PC-3 (cell line): ENCODE data around the gene TOMM20L. TPM values are rescaled to one million over a fixed set of nuclear protein-coding genes. Genes with fewer than 3 reads are reported as not detected.
"Not testable (repeated sequence)": the region's sequence is repeated elsewhere in the genome, so short reads cannot be mapped to it uniquely, and the experiment has no call there.

Experiments
- ATAC-seq: fragments of 200-7000 bp; cut with Tn5 transposase; 2 replicates; pipeline ENCODE4 v1.9.1; 2020; ENCODE audit warnings: mild to moderate bottlenecking, moderate library complexity
- BruUV-seq: library from RNA; stranded (reverse); fragments of 400-500 nt; replicated peaks from 2 replicates; lab custom pipeline; 2021; lab: Mats Ljungman, UMichigan
- CTCF ChIA-PET: fragments of 300-600 bp; sonication (Branson Sonifier 250); formaldehyde crosslinking; loops from one replicate; lab custom pipeline; 2022; ENCODE audit warnings: antibody characterized with exemption; lab: Charles Lee
- POLR2A ChIA-PET: fragments of 300-600 bp; sonication (Branson Sonifier 250); formaldehyde crosslinking; loops from one replicate; lab custom pipeline; 2022; ENCODE audit warnings: antibody characterized with exemption; ENCODE audit not compliant: unreplicated experiment; lab: Charles Lee
- DNase-seq: peaks from one replicate; pipeline ENCODE4 v3.0.0-alpha.2; 2015
- H2AFZ ChIP-seq: fragments of 300-600 bp; sonication (generic); 2 replicates; pipeline ENCODE4 v1.6.0; 2016; ENCODE audit warnings: antibody characterized with exemption, low read length
- H3F3A ChIP-seq: fragments of 300-600 bp; sonication (generic); one replicate; pipeline ENCODE4 v1.6.0; 2017; ENCODE audit warnings: antibody characterized with exemption, low read length, control low read depth, mild to moderate bottlenecking; ENCODE audit not compliant: unreplicated experiment
- H3K27ac ChIP-seq: fragments of 300-600 bp; sonication (generic); 2 replicates; pipeline ENCODE4 v1.5.1; 2016; ENCODE audit warnings: mild to moderate bottlenecking, low read length
- H3K27me3 ChIP-seq: fragments of 300-600 bp; sonication (generic); 2 replicates; pipeline ENCODE4 v1.6.1; 2016; ENCODE audit warnings: low read length, mixed read lengths
- H3K36me3 ChIP-seq: fragments of 300-600 bp; sonication (generic); 2 replicates; pipeline ENCODE4 v1.6.1; 2016; ENCODE audit warnings: low read depth, mixed run types, low read length, mixed read lengths
- H3K4me1 ChIP-seq: fragments of 300-600 bp; sonication (generic); 2 replicates; pipeline ENCODE4 v1.5.1; 2016; ENCODE audit warnings: low read length; ENCODE audit not compliant: insufficient read depth
- H3K4me2 ChIP-seq: fragments of 300-600 bp; sonication (generic); 2 replicates; pipeline ENCODE4 v1.6.0; 2016; ENCODE audit warnings: low read length
- H3K4me3 ChIP-seq: fragments of 300-600 bp; sonication (generic); 2 replicates; pipeline ENCODE4 v1.5.1; 2016; ENCODE audit warnings: mild to moderate bottlenecking, low read length, mixed read lengths
- H3K79me2 ChIP-seq: fragments of 300-600 bp; sonication (generic); 2 replicates; pipeline ENCODE4 v1.6.1; 2017; ENCODE audit warnings: low read length, mixed read lengths
- H3K9ac ChIP-seq: fragments of 300-600 bp; sonication (generic); 2 replicates; pipeline ENCODE4 v1.6.0; 2016; ENCODE audit warnings: mild to moderate bottlenecking, low read length
- H3K9me2 ChIP-seq: fragments of 300-600 bp; sonication (generic); replicated peaks from 2 replicates; pipeline ENCODE4 v1.6.1; 2016; ENCODE audit warnings: mixed run types, low read length, mixed read lengths
- H3K9me3 ChIP-seq: fragments of 300-600 bp; sonication (generic); 2 replicates; pipeline ENCODE4 v1.6.1; 2016; ENCODE audit warnings: low read length, mixed read lengths
- H4K20me1 ChIP-seq: fragments of 300-600 bp; sonication (generic); 2 replicates; pipeline ENCODE4 v1.6.1; 2016; ENCODE audit warnings: low read length, mixed read lengths
- EZH2 ChIP-seq: fragments of 300-600 bp; sonication (generic); IDR thresholded peaks from one replicate; pipeline ENCODE4 v1.6.1; 2017; ENCODE audit warnings: antibody characterized with exemption, mild to moderate bottlenecking, low read length; ENCODE audit not compliant: unreplicated experiment
- EZH2phosphoT487 ChIP-seq: fragments of 300-600 bp; sonication (generic); IDR thresholded peaks from 2 replicates; pipeline ENCODE4 v1.6.1; 2018; ENCODE audit warnings: mild to moderate bottlenecking, antibody characterized with exemption, low read length, borderline replicate concordance
- intact Hi-C: fragments of 100-400 bp; cut with micrococcal nuclease; formaldehyde crosslinking; loops from 2 replicates; pipeline ENCODE4 v1.9.0; 2023
- total RNA-seq: library from RNA; depleted of rRNA; stranded (reverse); fragments of >200 nt; gene quantifications from 2 replicates; pipeline ENCODE4 v1.2.3, GENCODE V29; 2014
- TF ChIP-seq, protein P1 (sequence below): fragments of 300-600 bp; sonication (generic); conservative IDR thresholded peaks from 2 replicates; pipeline ENCODE4 v1.5.1; 2017; ENCODE audit warnings: antibody characterized with exemption, low read depth, mild to moderate bottlenecking, low read length

The TOMM20L gene
- total RNA-seq, 1 experiment from 2014 or later = not detected

DNA sequence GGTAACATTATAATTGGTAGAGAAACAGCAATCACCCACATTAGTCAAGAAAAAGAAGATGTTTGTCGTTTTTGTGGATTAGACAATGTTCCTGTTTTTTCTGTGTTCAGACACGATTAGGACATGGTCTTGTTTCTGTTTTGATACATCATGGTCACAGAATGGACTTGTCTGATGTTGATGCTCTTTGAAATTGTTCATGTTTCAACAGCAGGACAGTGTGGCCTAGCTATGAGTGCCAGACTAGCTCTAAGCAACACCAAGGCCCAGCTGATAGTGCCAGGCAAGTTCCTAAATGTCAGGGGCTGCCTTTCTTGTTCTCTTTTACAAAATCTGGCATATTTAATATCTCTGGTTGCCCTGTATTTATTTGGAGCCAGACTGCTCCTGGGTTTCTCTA, 40.9 kb upstream of the TOMM20L start:
- DNase-seq (no peak), ATAC-seq (no peak)
- Histone ChIP-seq H3K4me1 (peaks cover 7% of the 10 kb centered on the region; the same call in 1 of the 2 replicates), H3K9me3 (no peaks in the 10 kb centered on the region), H2AFZ (no peak overlapping the region), H3F3A (no peaks in the 10 kb centered on the region), H3K27ac (no peak overlapping the region), H3K9ac (no peak overlapping the region), H4K20me1 (no peaks in the 10 kb centered on the region), H3K4me2 (no peak overlapping the region), H3K36me3 (peaks cover 37% of the 10 kb centered on the region; the same call in 1 of the 2 replicates), H3K9me2 (no peaks in the 10 kb centered on the region), H3K4me3 (no peak overlapping the region), H3K79me2 (no peaks in the 10 kb centered on the region), H3K27me3 (no peaks in the 10 kb centered on the region)
- BruUV-seq = no TSS peak
- ChIA-PET POLR2A (no interaction called here), CTCF (no interaction called here)
- intact Hi-C loops = no loop called here
- TF ChIP-seq EZH2 (no peak), EZH2phosphoT487 (no peak)
- TF ChIP-seq, protein P1, sequence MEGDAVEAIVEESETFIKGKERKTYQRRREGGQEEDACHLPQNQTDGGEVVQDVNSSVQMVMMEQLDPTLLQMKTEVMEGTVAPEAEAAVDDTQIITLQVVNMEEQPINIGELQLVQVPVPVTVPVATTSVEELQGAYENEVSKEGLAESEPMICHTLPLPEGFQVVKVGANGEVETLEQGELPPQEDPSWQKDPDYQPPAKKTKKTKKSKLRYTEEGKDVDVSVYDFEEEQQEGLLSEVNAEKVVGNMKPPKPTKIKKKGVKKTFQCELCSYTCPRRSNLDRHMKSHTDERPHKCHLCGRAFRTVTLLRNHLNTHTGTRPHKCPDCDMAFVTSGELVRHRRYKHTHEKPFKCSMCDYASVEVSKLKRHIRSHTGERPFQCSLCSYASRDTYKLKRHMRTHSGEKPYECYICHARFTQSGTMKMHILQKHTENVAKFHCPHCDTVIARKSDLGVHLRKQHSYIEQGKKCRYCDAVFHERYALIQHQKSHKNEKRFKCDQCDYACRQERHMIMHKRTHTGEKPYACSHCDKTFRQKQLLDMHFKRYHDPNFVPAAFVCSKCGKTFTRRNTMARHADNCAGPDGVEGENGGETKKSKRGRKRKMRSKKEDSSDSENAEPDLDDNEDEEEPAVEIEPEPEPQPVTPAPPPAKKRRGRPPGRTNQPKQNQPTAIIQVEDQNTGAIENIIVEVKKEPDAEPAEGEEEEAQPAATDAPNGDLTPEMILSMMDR = no peak

GRCh38 chr14:58356268-58356667, 39.5 kb upstream of the TOMM20L start:
- peaks cover 46% of the 10 kb centered on the region; the same call in 1 of the 2 replicates for H3K36me3 ChIP-seq
- no peak overlapping the region for H3K4me2 ChIP-seq
- H3K9ac ChIP-seq = no peak overlapping the region
- ATAC-seq (no peak), DNase-seq (no peak)
- ChIA-PET CTCF (no interaction called here), POLR2A (interaction anchor here (0.6 kb wide), 1 partner anchor 157 kb away, joined by 3 read pairs; no protein-coding TSS in a partner anchor)
- H3K27me3 ChIP-seq = no peaks in the 10 kb centered on the region
- H3K9me2 ChIP-seq = no peaks in the 10 kb centered on the region
- H4K20me1 ChIP-seq = no peaks in the 10 kb centered on the region
- H3K4me1 ChIP-seq = peaks cover 7% of the 10 kb centered on the region; the same call in 1 of the 2 replicates
- H3K4me3 ChIP-seq = no peak overlapping the region
- intact Hi-C loops = no loop called here
- BruUV-seq = no TSS peak
- H3F3A ChIP-seq = no peaks in the 10 kb centered on the region
- H3K79me2 ChIP-seq = no peaks in the 10 kb centered on the region
- H3K9me3 ChIP-seq = no peaks in the 10 kb centered on the region
- no peak overlapping the region for H3K27ac ChIP-seq
- TF ChIP-seq EZH2phosphoT487 (no peak), EZH2 (no peak)
- TF ChIP-seq, protein P1 = no peak
- H2AFZ ChIP-seq = no peak overlapping the region

DNA sequence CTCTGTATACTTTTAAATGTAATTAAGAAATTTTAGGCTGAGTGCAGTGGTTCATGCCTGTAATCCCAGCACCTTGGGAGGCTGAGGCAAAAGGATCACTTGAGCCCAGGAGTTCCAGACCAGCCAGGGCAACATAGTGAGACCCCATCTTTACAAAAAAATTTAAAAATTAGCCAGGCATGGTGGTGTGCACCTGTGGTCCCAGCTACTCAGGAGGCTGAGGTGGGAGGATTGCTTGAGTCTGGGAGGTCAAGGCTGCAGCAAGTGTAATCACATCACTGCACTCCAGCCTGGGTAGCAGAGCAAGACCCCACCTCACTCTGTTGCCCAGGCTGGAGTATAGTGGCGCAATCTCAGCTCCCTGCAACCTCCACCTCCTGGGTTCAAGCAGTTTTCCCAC, 33.5 kb upstream of the TOMM20L start:
- H3K4me2 ChIP-seq, DNase-seq, BruUV-seq, H3K79me2 ChIP-seq, H3K9me3 ChIP-seq, H3K4me1 ChIP-seq, H3K27ac ChIP-seq, H3F3A ChIP-seq, H3K9ac ChIP-seq, H3K4me3 ChIP-seq, H3K9me2 ChIP-seq, H2AFZ ChIP-seq, H4K20me1 ChIP-seq, H3K27me3 ChIP-seq, POLR2A ChIA-PET: not testable (repeated sequence)
- 0 out of 2 replicates have a peak, but pooled peaks have one; percentile 15 for ATAC-seq
- peaks cover 48% of the 10 kb centered on the region; the same call in 1 of the 2 replicates for H3K36me3 ChIP-seq
- CTCF ChIA-PET = interaction anchor here (0.6 kb wide), 1 partner anchor 81 kb away, joined by 8 read pairs; no protein-coding TSS in a partner anchor
- intact Hi-C loops = loop anchor here (1.0 kb wide), 1 partner anchor 254 kb away; no protein-coding TSS in a partner anchor
